GM19238 (cell line): Measurements from ENCODE around the gene STARD10.
A peak's percentile ranks its signal among the peaks of the same experiment; 100 is the strongest.
"Not testable (repeated sequence)": the region's sequence is repeated elsewhere in the genome, so short reads cannot be mapped to it uniquely, and the experiment has no call there.

ENCODE experiments used
- DNase-seq: peaks from one replicate; pipeline ENCODE4 v3.0.0; 2011; ENCODE audit warnings: low spot score; ENCODE audit not compliant: insufficient read length

The STARD10 gene, protein sequence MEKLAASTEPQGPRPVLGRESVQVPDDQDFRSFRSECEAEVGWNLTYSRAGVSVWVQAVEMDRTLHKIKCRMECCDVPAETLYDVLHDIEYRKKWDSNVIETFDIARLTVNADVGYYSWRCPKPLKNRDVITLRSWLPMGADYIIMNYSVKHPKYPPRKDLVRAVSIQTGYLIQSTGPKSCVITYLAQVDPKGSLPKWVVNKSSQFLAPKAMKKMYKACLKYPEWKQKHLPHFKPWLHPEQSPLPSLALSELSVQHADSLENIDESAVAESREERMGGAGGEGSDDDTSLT

DNA sequence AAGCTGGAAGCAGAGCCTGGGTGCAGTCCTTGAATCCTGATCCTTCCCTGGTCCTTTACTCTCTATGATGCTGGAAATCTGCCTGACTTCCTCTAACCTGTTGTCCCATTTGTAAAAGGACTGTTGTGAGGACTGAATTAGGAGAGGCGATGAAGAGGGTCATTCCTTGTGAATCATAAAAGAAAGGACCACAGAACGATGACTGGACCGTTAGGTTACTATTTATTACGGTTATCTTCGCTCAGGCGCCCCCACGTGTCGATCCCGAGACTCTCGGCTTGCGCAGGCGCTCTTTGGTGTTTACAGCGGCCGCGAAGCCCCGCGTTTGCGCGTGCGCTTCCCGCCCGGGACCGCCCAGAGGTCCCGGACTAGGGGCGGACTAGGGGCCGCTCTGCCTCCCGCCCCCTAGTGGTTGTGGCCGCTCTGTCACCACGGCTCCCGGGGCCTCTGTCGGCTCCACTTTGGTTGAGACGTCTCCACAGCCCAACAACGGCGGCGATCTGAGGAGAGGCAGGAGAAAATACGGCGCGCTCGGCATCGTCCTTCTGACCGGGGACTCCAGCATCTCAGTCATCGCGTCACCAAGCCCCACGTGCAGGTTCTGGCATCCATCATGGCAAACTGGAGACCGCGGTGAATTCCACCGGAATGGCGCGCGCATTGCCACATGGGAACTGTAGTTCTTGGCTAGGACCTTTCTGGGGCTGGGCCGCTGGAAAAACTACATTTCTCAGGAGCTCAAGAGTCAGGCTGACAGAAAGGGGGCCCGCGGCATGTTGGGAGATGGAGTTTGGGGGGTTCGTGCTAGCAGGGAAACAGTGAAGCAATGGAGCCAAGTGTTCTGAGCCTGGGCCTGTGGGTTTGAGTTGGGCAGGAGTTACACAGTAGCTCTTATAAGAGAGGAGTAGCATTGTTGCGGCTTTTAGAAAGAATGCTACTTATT lies at the start of gene STARD10:
STARD10 (minus strand) TSS at position 623 of the 943 bp plus-strand sequence. CDS start 12,866 bp downstream, outside the sequence.
- peak; percentile 97 for DNase-seq

DNA sequence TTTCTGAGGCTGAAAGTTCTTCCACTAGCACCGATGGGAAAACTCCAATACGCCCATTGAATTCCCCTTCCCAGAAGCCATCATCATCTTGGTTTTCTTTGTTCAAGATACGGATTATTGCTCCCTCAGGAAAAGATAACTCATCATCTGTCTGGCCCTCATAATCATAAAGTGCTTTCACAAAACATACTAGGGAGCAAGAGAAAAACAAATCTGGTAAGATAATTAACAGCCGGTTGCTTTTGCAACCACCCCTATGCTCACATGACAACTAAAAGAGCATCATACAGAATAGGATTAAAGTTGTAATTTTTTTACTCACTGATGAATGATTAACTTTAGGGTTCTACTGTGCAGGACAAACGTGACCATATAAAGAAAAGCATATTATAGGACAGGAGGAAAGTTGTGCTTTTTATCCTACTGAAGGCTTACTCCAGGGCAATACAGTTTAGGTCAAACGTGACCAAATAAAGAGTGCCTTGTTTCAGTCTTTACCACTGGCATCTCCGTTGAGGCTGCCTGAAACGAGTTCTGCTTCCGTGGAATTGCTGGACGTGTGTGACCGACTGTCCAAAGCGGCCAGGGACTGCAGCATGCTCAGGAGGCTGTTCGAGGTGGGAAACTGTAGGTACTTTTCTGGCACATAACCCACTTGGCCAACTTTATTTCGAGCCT lies 48.9 kb upstream of the STARD10 start:
- no peak for DNase-seq

DNA sequence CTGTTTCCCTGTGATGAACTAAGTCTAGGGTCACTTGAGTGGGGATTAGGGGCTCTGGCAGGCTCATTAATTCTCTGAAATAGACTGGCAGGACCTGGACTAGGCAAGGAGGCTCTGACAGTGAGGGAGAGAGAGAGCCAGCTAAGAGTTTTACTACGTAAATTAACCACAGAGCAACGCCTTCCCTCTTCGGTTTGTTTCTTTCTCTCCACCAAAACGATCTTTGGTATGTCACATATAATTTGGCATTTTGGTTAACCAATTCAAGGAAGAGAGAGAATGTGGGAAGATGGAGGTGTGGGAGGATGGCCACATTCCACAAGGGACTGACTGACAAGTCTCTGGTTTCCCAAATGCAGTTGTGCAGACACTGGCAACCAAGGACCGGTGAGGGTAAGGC lies 48.3 kb upstream of the STARD10 start:
- DNase-seq = no peak

DNA sequence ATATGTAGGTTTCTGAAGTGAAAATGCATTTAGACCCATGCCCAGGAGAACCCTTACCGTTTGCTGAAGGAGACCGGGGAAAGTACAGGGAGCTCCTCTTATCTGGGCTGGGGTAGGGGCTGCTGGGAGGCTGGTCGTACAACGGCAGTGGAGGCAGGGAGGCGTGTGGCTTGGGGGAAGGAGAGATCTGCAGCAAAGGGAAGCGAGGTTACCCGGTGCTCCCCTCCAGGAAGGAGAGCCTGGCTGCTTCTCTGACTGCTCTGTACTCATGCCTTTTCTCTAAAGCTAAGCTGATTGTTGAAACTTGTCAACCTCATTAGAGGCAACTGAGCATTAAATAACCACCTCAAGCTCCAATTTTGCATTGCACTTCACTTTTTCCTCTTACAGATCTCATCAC lies 47.5 kb upstream of the STARD10 start:
- no peak for DNase-seq

DNA sequence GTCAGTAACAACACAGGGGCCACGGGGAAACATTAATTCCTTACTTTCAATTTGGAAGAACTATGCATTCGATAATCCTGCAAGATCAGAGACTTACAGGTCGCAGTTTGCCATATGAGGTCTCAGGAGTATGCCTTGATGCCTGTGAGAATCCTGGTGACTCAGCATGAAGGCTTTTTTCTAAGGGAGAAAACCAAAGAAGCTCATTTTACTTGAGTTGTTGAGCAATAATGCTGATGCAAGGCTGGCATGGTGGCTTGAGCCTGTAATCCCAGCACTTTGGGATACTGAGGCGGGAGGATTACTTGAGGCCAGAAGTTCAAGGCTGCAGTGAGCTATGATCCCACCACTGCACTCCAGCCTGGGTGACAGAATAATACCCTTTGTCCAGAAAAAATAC lies 46.9 kb upstream of the STARD10 start:
- no peak for DNase-seq

DNA sequence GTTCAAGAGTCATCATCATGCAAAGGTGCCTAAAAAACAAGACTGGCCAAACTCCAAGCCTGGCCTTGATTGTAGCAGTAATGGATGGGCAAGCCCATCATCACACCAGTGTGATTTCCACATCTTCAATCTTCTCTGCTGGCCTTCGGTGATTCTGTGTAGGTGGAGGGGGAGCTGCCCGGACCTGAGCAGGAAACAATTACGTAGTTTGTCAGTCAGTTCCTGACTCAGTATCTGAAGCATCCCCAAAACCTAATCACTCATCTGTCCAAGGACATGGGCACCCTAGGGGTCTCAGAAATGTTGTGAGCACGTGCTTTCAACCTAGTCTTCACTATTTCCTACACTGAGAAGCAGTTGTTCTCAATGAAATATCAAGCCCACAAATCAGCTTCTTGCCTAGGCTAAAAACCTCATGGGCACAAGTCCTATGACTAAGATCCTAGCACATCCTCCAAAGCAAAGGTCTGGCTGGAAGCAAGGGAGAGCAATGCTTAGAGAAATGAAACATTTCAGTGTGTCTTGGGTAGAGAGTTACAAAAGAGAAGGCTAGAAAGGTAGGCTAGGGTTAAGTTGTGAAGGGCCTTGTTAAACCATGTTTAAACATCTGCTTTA lies 45.0 kb upstream of the STARD10 start:
- DNase-seq = no peak

DNA sequence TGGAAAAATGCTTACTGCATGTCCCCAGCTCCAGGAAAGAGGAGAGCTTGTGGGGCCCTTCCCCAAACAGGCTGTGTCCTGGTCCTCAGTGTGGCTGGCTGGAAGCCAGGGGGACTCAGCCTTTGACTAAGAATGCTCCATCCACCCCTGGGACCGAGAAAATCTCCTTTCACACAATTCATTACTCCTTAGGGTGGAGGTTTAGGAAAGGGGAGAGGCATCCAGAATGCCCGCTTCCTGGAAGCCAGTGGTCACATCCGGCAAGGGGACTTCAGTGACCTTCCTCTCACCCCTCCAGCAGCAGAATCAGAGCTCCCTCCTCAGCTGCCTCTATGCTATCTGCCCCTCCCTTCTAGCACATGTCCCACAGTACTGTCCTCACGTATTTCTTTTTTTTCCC lies 42.3 kb upstream of the STARD10 start:
- no peak for DNase-seq

DNA sequence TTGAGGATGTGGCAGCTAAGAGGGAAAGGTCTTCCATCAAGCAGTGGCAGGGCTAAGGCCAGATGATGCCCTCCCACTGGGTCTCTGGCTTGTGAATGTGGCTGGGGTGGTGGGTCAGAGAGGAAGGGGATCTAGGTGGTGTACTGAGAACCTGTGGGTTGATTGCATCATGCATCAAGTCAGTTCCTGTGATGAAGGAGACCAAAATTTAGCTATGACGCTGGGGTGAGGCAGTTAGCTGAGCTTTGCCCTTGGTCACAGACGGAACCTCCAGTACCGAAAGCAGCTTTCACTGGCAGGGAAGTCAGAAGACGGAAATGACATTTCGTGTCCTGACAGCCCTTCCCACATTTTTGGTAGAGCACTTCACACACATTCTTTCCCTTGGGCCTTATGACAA lies 41.1 kb upstream of the STARD10 start:
- no peak for DNase-seq

DNA sequence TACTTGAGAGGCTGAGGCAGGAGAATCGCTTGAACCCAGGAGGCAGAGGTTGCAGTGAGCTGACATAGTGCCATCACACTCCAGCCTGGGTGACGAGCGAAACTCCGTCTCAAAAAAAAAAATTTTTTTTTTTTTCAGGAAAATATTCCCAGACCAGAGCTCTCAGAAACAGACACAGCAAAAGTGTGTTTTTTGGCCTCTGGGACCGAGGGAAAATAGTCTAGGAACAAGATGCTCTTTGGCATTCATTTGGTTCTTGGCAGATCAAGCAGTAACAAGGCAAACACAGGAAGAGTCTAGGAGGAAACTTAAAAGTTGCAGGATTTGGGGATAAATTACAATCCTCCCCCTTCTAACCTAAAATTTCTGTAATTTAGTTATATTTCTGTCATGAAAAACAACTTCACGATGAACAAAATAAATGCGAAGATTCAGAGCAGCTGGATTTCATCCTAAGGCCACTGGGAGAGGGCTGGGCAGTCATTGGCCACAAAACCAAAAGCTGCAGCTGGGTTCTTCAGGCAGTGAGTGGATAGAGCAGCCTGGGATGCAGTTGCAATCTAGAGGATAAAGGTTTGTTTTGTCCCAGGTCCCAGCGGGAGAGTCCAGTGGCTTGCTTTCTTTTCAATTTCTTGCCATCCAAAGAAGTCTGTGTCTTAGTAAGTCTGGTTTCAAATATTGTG lies 40.1 kb upstream of the STARD10 start:
- DNase-seq = no peak

DNA sequence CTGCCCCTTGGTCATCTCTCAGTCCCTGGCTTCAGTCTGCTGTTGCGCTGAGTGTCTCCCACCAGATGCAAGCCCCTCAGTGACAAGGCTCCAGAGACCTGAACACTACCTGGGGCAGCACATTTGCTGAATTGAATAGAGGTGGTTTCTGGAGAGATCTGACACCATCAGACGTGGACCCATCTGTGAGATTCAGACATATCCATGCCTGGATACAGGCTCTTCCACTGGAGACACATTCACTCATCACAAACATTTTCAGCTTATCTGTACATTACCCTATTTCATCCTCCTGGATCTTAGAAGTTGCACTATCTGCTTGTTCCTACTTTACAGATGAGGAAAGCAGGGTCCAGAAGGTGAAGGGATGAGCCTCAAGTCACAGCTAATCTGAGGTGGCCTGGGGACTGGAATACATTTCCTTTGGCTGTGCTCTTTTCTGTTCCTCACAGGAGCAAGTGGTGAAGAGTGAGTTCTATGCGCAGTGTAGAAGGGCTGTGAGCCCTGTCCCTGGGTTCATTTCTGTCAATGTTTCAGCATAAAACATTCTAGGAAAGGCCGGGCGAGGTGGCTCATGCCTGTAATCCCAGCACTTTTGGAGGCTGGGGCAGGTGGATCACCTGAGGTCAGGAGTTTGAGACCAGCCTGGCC lies 39.4 kb upstream of the STARD10 start:
- DNase-seq = no peak

DNA sequence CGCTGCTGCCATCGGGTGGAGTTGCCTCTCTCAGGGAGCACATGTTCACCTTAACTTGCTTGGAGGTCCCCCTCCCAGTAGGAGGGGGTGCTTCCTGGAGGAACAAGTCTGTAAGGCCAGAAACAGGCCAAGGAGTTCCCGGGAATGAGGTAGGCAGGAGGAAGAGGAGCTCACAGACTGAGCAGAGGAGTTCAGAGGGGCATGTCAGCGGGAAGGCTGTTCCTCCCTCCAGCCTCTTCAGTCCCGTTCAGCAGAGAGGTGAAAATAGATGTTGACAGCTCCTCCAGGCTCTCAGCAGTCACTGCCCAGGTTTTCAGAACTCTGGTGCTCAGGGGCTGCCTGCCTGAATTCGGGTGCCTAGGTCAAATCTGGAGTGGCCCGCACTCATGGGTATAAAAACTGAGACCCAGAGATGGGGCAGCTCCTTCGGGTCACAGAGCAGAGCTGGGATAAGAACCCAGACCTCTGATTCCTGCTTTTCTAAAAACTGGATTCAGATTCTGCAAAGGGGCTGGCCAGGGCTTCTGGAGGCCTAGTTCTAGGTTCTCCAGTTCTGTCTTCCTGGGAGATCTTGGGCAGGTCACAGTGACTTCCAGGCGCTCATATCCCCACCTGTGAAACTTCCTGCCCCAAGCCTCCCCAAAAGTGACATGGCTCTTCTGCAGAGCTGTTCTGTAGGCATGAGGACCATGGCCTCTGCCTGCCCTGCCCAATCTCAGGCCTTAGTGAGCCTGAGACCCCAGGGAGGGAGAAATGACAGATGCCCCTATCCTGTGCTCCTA lies 38.6 kb upstream of the STARD10 start:
- DNase-seq = no peak

DNA sequence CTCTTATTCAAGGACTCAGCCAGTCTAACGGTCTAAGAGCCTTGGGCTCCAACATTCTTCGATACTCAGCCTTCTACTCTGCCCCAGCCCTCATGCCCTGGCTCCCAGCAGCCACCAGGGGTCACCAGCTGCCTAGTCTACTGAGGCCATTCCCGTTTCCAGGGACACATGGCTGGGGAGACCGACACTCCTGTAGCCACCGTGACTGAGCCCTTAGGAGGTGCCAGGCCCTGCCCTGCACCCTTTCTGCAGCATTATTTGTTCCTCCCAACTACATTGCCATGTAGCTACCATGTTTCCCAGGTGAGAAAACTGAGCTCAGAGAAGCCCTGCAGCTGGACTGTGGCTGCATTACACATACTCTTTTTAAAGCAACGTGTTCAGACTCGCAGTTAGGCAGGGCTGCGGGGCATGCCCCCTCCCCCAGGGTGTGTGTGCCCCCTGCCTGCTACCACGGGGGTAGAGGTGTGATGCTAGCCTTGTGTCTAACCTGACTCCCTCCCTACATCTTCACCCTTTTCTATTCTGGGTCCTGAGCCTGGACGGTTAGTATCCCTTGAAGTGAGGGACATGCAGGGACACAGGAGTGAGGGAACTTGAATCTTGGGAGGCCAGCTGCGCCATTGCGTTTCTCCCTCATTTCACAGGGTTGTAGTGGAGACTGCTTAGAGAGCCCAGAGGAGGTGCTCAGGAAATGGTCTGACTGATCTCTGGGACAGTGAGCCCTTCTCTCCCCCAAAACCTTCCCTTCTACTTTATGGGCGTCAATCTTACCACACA lies 37.9 kb upstream of the STARD10 start:
- DNase-seq = no peak

DNA sequence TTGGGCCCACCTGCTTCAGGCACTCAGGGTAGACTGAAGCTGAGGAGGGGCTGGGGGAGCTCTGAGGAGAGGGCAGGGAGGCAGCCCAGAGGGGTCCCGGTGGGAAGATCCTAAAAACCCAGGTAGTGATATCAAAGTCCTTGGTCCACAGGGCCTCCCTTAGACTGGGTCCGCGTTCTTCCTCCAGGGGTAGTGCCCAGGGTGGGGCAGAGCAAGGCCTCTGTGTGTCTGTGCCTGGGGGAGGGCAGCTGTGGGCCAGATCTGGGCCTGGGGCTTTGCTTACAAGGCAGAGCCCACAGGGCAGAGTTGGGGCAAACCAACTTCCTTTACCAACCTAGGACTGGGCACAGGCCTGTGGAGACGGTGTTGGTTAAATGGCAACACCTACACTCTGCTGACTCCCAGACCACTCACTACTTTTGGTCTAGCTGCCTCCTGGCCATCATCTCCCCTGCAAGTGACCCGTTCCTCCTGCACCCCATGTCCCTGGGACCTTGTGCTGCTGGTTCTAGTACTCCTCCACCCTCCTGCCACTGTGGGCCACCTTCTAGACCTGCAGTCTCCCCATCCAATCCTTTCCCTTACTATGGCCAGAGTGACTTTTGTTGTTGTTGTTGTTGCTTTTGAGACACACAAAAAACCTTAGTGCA lies 36.2 kb upstream of the STARD10 start:
- no peak for DNase-seq

DNA sequence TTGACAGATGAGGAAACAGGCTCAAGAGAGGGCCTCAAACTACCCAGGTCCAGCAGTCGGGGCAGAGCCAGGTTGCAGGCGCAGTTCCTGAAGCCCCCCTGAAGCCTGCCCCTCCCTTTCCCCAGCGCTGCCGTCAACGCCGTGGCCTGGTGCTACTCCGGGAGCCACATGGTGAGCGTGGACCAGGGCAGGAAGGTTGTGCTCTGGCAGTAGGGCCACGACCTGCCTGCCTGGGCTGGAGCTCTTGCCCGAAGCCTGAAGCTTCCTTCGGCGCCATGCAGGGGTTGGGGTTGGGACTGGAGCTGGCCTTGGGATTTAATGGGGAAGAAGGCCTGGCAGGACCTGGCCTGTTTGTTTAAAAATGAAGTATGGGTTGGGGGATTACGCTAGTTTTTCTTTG lies 35.3 kb upstream of the STARD10 start:
- DNase-seq = no peak

DNA sequence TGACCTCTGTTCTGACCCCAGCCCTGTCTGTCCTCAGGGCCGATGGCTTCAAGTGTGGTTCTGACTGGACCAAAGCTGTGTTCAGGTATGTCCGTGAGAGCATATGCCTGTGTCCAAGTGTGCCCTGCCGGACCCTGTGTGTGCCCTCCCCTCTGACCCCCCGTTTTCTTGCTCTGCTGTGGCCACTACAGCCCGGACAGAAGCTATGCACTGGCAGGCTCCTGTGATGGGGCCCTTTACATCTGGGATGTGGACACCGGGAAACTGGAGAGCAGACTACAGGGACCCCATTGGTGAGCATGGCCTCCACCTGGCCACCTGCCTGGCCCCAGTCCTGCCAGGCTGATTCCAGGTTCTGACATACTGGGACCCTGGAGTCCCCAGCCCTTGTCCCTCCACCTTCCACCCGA lies 34.9 kb upstream of the STARD10 start:
- DNase-seq = no peak

DNA sequence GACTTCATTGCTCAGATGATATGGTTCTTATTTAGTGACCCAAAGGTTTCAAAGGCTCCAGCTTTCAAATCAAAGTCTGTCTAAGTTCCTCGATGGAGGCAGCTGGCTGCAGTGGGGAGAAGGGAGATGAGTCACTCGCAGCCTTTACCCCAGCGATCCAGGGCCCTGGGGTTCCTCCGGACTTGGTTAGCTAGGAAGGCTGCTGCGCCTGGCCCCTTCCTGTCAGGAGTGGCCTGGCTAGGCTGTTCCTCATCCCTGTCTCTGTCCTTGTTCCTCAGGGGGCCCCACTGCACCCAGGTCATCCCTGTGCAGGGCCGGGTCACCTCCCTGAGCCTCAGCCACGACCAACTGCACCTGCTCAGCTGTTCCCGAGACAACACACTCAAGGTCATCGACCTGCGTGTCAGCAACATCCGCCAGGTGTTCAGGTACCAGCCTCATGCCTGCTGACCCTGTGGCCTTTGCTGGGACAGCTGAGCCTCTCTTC lies 34.3 kb upstream of the STARD10 start:
- no peak for DNase-seq

DNA sequence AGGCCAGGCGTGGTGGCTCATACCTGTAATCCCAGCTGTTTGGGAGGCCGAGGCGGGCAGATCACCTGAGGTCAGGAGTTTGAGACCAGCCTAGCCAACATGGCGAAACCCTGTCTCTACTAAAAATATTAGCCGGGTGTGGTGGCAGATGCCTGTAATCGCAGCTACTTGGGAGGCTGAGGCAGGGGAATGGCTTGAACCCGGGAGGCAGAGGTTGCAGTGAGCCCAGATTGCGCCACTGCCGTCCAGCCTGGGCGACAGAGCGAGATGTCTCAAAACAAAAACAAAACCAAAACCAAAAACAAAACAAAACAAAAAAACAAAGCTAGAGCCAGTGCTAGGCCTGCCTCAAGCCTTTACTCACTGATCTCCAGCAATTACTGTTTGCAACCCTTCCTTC lies 33.8 kb upstream of the STARD10 start:
- DNase-seq = not testable (repeated sequence)

DNA sequence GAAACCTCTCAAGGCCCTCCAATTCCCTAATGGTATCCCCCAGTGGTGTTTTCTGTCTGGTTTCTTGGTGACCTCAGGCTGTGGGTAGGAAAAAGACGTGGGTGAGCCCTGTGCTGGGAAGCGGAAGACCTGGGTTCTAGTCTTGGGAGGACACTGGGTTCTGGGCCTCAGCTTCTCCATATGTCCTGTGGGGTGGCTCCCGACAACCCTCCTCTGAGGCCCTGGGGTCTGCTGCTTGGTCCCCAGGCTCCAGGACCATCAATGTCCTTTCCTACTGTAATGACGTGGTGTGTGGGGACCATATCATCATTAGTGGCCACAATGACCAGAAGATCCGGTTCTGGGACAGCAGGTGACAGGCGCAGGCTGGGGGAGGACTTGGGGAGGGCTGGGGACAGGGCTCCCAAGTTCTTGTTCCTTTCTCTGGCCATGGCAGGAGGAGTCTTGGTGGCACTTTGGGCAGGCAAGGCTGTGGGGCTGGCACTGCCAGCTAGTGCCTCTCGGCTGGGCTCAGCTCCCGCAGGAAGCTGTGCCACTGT lies 33.2 kb upstream of the STARD10 start:
- DNase-seq = no peak
